GM20431 (cell line): ENCODE results near the gene AJM1.
"Not testable (repeated sequence)": the region's sequence is repeated elsewhere in the genome, so short reads cannot be mapped to it uniquely, and the experiment has no call there.

Source experiments
- in situ Hi-C: fragments of 300-500 bp; cut with MseI, MboI; formaldehyde crosslinking; loops from one replicate; pipeline ENCODE4 v1.15.0; 2020; ENCODE audit warnings: low sequenced_read_pairs; ENCODE audit not compliant: unreplicated experiment

The AJM1 gene

GRCh38 chr9:136842380-136842948 is at the start of gene AJM1:
Gene AJM1 (plus strand): TSS chr9:136842478. CDS start chr9:136844415, 1,937 bp downstream.
- in situ Hi-C loops, result not testable (repeated sequence)

DNA sequence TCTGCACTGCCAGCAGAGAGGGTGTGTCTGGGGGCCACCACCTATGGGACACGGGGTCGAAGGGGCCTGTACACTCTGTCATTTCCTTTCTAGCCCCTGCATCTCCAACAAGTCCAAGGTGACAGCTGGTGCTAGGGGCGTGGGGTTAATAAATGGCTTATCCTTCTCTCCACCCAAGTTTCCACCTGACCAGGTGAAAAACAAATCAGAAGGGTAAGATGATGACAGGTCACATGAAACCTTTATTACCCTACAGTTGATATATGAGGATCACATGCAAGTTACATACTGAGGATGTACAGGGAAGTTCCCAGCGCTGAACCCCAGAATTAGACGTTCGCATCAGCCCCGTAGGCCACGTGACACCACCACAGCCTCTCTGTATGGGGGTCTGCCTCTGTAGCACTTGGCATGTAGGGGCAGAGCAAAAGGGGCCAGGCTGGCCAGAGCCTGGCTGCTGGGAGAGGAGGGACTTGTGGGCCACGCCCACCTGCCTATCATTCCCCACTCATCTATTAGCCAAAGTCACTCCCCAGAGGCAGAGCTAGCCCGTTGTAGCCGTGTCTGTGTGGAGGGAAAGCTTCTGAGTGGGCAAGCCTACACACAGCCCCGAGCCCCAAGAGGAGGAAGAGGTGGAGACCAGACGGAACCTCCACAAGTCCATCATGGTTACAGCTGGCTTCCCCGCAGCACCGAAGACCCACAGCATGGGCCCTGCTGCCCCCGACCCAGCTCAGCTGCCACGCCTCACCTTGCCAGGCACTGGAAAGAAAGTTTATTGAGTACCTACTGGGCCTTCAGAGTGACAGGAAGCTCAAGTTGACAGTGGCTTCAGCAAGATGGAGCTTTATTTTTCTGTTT is 49.0 kb upstream of the AJM1 start:
- in situ Hi-C loops, result no loop called here

- in situ Hi-C loops, result no loop called here
Observed at GRCh38 chr9:136794281-136794999, 47.8 kb upstream of the AJM1 start.

GRCh38 chr9:136795000-136795348 is 47.3 kb upstream of the AJM1 start:
- in situ Hi-C loops, result no loop called here

DNA sequence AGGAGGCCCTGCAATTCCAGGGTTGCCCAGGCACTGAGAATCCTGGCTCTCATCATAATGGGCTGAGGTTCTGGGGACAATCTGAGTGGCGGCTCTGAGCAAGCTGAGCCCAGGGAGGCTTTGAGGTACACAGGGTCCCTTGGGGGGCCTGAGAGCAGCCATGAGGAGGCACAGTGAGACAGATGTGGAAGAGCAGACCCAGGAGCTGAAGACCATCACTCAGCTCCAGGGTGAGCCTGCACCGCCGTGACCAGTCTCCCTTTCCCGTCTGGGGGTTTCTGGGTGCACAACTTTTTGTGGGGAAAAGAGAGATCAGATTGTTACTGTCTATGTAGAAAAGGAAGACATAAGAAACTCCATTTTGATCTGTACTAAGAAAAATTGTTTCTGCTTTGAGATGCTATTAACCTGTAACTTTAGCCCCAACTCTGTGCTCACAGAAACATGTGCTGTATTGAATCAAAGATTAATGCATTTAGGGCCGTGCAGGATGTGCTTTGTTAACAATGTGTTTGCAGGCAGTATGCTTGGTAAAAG is 46.0 kb upstream of the AJM1 start, which contains the start of gene CCDC183:
Gene CCDC183 (plus strand): TSS at position 101 of the 537 bp plus-strand sequence. CDS start 60 bp downstream, at position 161.
- in situ Hi-C loops, result no loop called here

GRCh38 chr9:136796775-136797347 is 45.4 kb upstream of the AJM1 start:
- in situ Hi-C loops, result not testable (repeated sequence)

- in situ Hi-C loops, result no loop called here
Observed at GRCh38 chr9:136798708-136799078, 43.6 kb upstream of the AJM1 start.

- in situ Hi-C loops, result no loop called here
Observed at GRCh38 chr9:136799079-136799853, 43.0 kb upstream of the AJM1 start.

- in situ Hi-C loops, result no loop called here
Observed at GRCh38 chr9:136799854-136800657, 42.2 kb upstream of the AJM1 start.

GRCh38 chr9:136802321-136802720 is 40.0 kb upstream of the AJM1 start:
- in situ Hi-C loops, result no loop called here

- in situ Hi-C loops, result not testable (repeated sequence)
Observed at GRCh38 chr9:136803009-136803550, 39.2 kb upstream of the AJM1 start.

- in situ Hi-C loops, result no loop called here
Observed at GRCh38 chr9:136803551-136804508, 38.4 kb upstream of the AJM1 start.

DNA sequence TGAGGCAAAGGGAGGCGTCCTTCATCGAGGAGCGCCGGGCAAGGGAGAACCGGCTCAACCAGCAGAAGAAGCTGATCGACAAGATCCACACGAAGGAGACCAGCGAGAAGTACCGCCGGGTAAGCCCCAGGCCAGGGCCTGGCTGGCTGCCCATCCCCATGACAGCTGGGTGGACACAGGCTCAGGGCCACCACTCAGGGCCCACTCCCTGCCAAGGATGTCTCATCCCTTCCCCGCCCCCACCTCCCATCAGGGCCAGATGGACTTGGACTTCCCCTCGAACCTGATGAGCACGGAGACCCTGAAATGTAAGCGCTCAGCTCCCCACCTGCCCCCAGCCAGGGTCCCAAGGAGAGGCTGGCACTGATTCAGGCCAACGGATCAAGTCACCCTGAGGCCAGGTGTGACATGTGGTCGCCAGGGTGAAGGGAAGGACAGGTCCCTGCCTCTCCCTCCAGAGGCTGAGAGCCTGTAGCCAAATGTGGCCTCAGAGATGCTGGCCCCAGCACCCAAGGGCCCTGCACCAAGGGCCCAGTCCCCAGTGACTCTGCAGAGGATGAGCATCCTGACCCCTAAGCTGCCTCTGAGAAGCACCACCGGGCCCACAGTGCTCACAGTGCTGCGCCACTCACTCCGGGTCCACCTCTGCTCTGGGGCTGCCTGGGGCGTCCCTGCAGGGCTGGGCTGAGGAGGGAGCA is 37.6 kb upstream of the AJM1 start:
- in situ Hi-C loops, result no loop called here

- in situ Hi-C loops, result no loop called here
Observed at GRCh38 chr9:136805207-136805740, 37.0 kb upstream of the AJM1 start.

DNA sequence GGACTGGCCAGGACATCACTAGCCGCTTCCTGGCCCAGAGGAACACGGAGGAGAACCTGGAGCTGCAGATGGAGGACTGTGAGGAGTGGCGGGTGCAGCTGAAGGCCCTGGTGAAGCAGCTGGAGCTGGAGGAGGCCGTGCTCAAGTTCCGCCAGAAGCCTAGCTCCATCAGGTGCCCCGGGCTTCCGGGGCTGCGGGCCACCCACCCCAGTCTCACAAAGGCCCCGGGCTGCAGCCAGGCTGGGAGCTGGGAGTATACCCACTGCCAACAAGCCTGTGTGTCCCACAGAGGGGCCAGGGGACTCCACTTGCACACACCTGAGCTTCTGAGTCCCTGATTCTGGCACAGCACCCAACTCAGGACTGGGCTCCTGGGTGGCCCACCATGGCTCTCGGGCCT is 36.2 kb upstream of the AJM1 start:
- in situ Hi-C loops, result no loop called here

DNA sequence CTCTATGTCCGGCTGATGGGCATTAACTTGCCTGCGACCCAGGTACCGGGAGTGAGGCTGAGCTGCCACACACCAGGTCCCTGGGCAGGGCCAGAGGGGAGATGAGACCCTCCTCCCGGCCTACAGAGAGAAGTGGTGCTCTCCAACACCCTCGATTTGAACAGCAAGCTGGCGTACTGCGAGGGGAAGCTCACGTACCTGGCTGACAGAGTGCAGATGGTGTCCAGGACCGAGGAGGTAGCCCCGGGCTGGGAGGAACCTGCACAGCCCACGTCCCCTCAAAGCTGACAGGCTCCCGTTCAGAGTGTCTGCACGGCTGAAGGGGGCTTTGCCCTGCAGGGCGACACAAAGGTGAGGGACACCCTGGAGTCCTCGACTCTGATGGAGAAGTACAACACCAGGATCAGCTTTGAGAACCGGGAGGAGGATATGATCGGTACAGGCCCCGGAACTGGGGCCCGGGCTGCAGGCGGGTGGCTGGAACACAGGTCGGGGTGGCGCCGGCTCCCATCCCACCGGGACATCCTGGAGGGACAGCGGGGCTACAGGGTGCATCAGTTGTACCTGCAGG is 35.6 kb upstream of the AJM1 start:
- in situ Hi-C loops, result no loop called here
